Bronchial epithelial cell (primary cell): Measurements from ENCODE around the gene IQGAP1. TPM values are rescaled to one million over a fixed set of nuclear protein-coding genes. Genes with fewer than 3 reads are reported as not detected.
"Not testable (repeated sequence)": the region's sequence is repeated elsewhere in the genome, so short reads cannot be mapped to it uniquely, and the experiment has no call there.

Experiments
- DNase-seq: peaks from one replicate; pipeline ENCODE4 v3.0.0-alpha.2; 2010; ENCODE audit warnings: low read depth
- FAIRE-seq: peaks from 2 replicates; lab custom pipeline; 2011; peaks lifted over from hg19 to GRCh38; lab: Jason Lieb, UNC
- H3K27me3 ChIP-seq: 2 replicates; pipeline ENCODE4 v1.5.1; 2011; ENCODE audit warnings: low read length; ENCODE audit not compliant: control insufficient read depth, insufficient read depth
- H3K36me3 ChIP-seq: 2 replicates; pipeline ENCODE4 v1.5.1; 2011; ENCODE audit warnings: low read length; ENCODE audit not compliant: control insufficient read depth, insufficient read depth
- H3K4me3 ChIP-seq: 2 replicates; pipeline ENCODE4 v1.5.1; 2011; ENCODE audit warnings: mild to moderate bottlenecking, low read depth, low read length, control low read depth
- CTCF ChIP-seq: IDR thresholded peaks from 2 replicates; pipeline ENCODE4 v1.5.1; 2011; ENCODE audit warnings: mild to moderate bottlenecking, moderate library complexity, low read length, control low read depth, inconsistent platforms; ENCODE audit not compliant: insufficient read depth, severe bottlenecking
- total RNA-seq: library from RNA; depleted of rRNA; stranded (reverse); fragments of >200 nt; gene quantifications from 2 replicates; pipeline ENCODE4 v1.2.1, GENCODE V29; 2014

The IQGAP1 gene
- total RNA-seq, 1 donor from 2014 or later, result 163 TPM

- Histone ChIP-seq H3K27me3 (no peaks in the 10 kb centered on the region), H3K4me3 (no peak overlapping the region), H3K36me3 (no peaks in the 10 kb centered on the region)
- TF ChIP-seq CTCF, result no peak
- DNase-seq (no peak), FAIRE-seq (no peak)
These were observed 124.2 kb downstream of the IQGAP1 start for GRCh38 chr15:90512276-90512675.

- Histone ChIP-seq H3K36me3 (no peaks in the 10 kb centered on the region), H3K4me3 (no peak overlapping the region), H3K27me3 (no peaks in the 10 kb centered on the region)
- FAIRE-seq (no peak), DNase-seq (no peak)
- TF ChIP-seq CTCF, result no peak
These were observed 124.9 kb downstream of the IQGAP1 start for GRCh38 chr15:90512981-90513380.

- no peaks in the 10 kb centered on the region for H3K36me3 ChIP-seq
- TF ChIP-seq CTCF, result no peak
- FAIRE-seq (no peak), DNase-seq (no peak)
- H3K4me3 ChIP-seq, result no peak overlapping the region
- no peaks in the 10 kb centered on the region for H3K27me3 ChIP-seq
These were observed 125.4 kb downstream of the IQGAP1 start for GRCh38 chr15:90513448-90513847.

- not testable (repeated sequence) for H3K4me3 ChIP-seq, H3K27me3 ChIP-seq, DNase-seq, FAIRE-seq, H3K36me3 ChIP-seq
These were observed 125.9 kb downstream of the IQGAP1 start for GRCh38 chr15:90513893-90514292.

- Histone ChIP-seq H3K4me3 (no peak overlapping the region), H3K36me3 (no peaks in the 10 kb centered on the region), H3K27me3 (no peaks in the 10 kb centered on the region)
- FAIRE-seq, result no peak
- DNase-seq, result peak; percentile 59
- TF ChIP-seq CTCF, result no peak
These were observed 131.6 kb downstream of the IQGAP1 start for GRCh38 chr15:90519688-90520087.

GRCh38 chr15:90520365-90520764, 132.3 kb downstream of the IQGAP1 start:
- no peaks in the 10 kb centered on the region for H3K27me3 ChIP-seq
- no peaks in the 10 kb centered on the region for H3K36me3 ChIP-seq
- H3K4me3 ChIP-seq, result no peak overlapping the region
- DNase-seq, result no peak
- no peak for TF ChIP-seq CTCF
- FAIRE-seq, result no peak
